Measurements from ENCODE around the gene ZFYVE28.
"Not testable (repeated sequence)": the region's sequence is repeated elsewhere in the genome, so short reads cannot be mapped to it uniquely, and the experiment has no call there.

The ZFYVE28 gene

DNA sequence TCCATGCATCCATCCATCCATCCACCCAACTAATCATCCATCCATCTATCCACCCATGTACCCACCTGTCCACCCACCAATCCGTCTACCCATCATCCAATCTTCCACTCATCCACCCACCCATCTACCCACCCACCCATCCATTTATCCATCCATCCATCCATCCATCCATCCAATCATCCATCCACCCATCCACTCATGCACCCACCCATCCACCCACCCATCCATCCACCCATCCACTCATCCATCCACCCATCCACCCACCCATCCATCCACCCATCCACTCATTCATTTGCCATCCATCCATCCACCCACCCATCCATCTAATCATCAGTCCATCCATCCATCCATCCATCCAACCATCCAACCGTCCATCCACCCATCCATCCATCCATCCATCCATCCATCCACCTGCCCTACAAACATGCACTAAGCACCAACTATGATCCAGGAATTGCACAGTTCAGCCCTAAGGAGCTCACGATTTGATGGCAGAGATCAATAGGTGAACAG lies 135.2 kb downstream of the ZFYVE28 start:
- DNase-seq, result no peak

- no peak for DNase-seq
Measured at GRCh38 chr4:2281575-2282343, 136.7 kb downstream of the ZFYVE28 start.

- no peak for DNase-seq
Measured at GRCh38 chr4:2280531-2281300, 137.7 kb downstream of the ZFYVE28 start.

GRCh38 chr4:2277956-2278355 lies 140.5 kb downstream of the ZFYVE28 start:
- no peak for DNase-seq

GRCh38 chr4:2276581-2277325 lies 141.7 kb downstream of the ZFYVE28 start:
- DNase-seq, result no peak

GRCh38 chr4:2275546-2276251 lies 142.7 kb downstream of the ZFYVE28 start:
- no peak for DNase-seq

DNA sequence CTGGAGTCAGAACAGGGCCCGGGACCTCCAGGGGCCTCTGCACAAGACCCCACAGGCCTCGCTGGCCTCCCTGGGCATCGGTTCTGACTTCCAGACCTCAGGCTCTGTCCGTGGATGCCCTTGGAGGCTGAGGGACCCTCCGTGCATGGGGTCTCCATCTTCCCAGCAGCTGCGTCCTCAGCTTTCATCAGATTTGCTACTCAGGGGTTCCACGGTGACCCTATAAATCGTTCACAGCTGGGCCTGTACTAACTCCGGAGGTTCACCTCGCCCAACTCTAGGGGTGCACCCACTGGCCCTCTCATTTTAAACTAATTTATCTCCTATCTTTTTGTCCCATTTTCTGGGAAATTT lies 143.4 kb downstream of the ZFYVE28 start:
- not testable (repeated sequence) for DNase-seq

- DNase-seq, result no peak
Measured at GRCh38 chr4:2274320-2275043, 144.0 kb downstream of the ZFYVE28 start.

DNA sequence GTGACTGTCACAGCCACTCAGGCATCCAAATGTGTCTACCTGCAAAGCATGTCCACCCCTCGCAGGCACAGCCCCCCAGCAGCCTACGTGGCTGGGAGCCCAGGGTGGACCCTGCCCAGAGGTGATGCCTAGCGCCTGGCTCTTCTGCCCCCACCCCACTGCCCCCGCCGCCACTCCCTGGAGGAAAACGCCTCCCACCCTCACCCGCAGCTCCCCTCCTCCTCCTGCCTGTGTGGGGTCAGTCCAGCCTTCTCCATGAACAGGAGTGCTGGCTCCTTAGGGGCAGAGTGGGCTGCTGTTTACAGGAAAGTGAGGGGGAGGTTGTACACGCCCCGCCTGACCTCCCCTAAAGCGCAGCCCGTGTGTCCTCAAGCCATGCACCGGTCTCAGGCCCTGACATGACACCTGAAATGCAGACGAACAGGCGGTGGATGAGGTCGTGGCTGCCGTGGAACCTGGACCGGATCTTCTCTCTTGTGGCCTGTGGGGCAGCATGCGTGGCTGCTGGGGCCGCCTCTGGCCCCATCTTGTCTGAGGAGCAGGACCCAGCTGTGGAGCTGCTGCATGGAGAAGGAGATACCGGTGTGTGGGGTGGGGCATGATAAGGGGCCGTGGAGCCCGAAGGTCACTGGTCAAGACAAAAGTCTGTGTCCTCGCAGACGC lies 144.7 kb downstream of the ZFYVE28 start:
- no peak for DNase-seq

DNA sequence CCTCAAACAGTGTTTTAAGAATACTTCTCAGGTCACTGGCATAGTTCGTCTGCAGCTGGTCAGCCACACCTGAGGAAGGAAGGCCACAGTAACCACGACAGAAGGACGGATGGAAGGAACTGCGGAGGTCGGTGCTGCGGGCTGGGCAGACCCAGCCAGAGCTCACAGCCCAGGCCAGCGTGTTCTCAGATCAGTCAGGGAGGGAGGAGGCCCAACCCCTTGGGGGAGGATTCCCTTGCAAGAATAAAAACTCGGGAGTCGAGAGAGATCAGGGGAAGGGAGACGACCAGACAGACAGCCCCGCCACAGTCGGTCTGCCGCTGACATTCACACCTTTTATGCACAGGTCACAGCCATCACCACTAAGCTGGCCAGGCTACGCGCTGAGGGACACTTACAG lies 145.2 kb downstream of the ZFYVE28 start:
- no peak for DNase-seq

DNA sequence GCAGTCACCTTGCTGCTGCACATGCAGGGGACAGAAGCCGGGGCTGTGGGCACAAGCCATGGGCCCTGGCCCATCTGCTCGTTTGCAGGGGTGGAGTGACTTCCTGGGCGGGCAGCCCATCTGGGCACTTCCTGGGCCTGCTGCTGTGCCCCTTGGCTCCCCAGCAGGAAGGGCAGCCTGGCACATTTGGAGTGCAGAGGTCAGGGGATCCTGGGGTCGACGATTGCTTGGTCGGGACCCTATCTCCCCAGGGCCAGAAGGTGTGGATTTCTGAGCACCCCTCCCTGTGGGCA lies 145.7 kb downstream of the ZFYVE28 start:
- no peak for DNase-seq

DNA sequence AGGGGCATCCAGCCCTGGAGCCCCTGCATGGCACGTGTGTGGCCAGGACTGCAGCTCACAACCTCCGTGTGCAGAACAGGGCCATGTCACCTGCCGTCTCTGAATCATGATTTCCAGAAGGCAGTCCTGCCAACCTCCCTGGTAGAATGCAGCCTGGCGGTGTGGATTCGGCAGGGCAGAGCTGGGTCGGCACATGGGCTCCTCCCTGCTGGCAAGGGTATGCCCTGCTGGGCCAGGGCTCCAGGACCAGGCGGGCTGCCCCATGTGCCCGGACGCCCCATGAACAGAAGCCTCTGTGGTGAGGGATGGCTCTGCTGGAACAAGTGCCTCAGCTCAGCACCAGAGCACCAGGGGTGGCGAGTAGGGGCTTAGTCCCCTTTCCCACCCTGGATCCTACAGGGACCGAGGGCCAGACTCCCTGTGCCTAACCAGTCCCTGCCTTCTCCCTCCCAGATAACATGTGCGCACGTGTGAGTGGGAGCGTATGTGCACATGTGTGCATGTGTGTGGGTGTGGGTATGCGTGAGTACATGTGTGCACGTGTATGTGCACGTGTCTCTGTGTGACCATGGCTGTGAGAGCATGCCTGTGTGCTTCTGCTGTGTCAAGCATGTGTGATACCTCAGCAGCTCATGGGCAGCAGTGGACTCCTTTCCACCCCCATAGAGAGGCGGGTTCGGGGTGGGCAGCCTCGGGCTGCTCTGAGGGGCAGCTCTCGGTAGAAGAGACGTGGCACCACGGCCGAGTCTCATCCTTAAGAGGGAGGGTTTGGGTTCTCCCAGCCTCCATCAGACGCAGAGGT lies 146.2 kb downstream of the ZFYVE28 start:
- no peak for DNase-seq

DNA sequence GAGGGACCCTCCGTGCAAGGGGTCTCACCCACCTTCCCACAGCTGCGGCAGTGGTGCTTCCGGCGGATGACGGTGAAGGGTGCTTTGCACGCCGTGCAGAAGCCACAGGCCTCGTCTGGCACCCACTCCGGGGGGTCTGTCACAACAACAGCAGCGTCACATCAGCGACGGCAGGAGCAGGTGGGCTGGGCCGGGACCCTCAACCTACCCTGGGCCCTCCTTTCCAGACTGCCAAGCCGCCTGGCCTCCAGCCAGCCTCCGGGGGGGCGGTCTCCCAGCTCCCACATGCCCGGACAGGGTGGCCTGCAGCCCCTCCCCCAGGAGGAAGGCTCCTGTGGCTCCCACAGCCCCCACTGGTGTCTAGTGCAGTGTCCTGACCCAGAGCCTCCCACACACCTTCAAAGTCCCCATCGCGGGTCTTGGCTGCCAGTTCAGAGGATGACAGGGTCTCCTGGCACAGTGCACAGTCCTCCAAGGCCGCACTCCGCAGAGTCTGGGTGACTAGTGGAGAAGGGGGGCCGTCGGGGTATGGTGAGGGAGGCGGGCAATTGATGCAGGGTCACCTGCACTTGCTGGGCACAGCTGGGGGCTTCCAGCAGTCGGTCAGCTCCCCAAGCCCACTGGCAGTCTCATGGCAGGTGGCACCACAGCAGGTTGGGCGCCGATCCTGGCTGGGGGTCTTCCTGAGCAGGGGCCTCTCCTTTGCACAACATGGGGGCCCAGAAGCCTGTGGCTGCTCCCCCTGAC lies 147.0 kb downstream of the ZFYVE28 start:
- no peak for DNase-seq

- DNase-seq, result no peak
Measured at GRCh38 chr4:2270341-2271165, 147.9 kb downstream of the ZFYVE28 start.

DNA sequence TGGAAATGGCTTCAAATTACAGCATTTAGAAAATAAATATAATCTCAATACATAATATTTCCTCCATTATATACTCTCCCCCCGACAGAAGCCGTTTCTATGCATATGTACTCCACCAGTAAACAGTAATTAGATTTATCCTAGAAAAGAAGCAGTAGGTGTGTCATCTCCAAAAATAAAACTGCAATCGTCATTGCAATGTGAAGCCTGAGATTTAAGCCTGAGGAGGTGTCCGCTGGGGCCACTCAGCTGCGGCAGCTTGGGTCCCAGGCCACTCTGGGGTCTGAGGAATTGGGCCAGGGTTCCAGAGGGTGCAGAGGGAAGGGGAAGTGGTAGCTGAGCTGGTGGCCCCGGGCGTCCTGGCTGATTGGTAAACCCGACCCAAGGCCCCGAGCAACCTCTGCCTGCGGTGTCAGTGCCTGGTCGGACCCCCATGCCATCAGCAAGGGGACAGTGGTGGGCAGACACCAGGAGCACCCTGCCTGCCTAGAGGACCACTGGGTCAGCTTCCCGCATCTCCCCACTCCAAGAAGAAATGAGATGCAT lies 148.8 kb downstream of the ZFYVE28 start:
- DNase-seq, result no peak

- no peak for DNase-seq
Measured at GRCh38 chr4:2269206-2269531, 149.3 kb downstream of the ZFYVE28 start.

DNA sequence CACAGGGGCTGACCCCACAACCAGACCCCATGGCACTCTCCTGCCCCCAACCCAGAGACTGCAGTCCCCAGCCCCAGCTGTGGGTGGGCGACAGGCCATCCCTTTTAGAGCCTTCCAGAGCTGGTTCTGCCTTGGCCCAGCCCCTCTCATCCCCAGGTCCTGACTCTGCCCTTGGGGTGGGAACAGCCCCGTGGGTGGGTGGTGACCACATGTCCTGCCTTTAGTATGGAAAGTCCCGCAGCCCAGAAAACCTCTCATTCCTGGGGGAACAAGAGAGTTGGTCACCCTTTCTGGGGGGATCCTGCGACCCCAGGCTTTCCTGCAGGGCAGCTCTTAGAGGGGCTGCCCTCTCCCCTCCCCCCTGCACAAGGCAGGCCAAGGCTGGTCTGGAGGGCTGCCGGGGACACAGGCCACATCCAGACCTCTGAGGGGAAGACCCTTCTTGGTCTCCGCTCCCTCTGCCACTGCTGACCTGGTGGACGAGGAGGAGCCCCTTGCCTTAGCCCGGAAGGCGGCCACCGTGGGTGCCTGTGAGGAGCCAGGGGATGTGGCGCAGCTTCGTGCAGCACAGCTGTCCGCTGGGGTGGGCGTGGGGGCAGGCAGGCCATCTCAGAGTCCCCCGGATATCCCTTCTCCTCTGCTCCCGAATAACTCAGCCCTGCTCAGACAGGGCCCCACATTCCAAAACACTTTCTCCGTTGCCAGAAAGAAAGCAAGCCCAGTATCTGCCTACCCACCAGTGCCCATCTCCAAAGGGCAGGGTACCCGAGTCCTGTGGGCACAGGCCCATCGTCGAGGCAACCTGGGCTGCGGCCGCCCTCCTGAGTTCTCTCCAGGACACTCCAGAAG lies 149.9 kb downstream of the ZFYVE28 start:
- DNase-seq, result no peak

GRCh38 chr4:2267841-2268240 lies 150.6 kb downstream of the ZFYVE28 start:
- no peak for DNase-seq
